ENCODE measurements around the gene NEURL3. TPM values are rescaled to one million over a fixed set of nuclear protein-coding genes. Genes with fewer than 3 reads are reported as not detected.

Gene NEURL3
- total RNA-seq, 4 donors from 2014 or later, result 0.40 TPM; not detected in 3

DNA sequence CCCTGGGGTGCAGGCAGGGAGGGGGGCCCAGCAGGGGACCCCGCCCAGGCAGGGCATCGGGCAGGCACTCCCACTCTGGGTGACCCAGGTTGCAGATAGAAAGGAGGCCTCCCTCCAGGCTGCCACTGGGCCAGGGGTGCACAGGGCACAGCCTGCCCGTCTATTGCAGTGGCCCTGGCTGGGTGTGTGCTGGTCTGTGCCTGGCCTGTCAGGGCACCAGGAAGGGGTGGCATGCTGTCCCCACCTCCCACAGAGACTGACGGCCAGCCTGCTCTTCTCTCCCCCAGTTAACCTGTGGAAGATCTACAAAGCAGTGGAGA lies 44.3 kb upstream of the NEURL3 start:
- TF ChIP-seq POLR2A (IDR thresholded peaks at IDR 0.05) (no peak), CTCF (IDR thresholded peaks at IDR 0.05) (no peak)
- peaks cover 8 to 11% of the 10 kb centered on the region in 2 donors for H3K36me3 ChIP-seq
- no peak overlapping the region for H3K4me3 ChIP-seq (replicated peaks in 1 of 3)
- no peak for DNase-seq
- intact Hi-C loops (cut with DNase I), result no loop called here
- H3K4me1 ChIP-seq, result no peaks in the 10 kb centered on the region
- no peaks in the 10 kb centered on the region for H3K27me3 ChIP-seq
- WGBS, 2 donors, result 89% methylated on average over 2 of the region's 4 CpGs; no CpG with 5 or more reads in 1 of the 2 donors
- H3K27ac ChIP-seq, result no peak overlapping the region
- H3K9me3 ChIP-seq, result no peaks in the 10 kb centered on the region

- intact Hi-C loops (cut with DNase I), result no loop called here
- DNase-seq, result no peak
- H3K27me3 ChIP-seq, result no peaks in the 10 kb centered on the region
- H3K36me3 ChIP-seq, result peaks cover 8 to 11% of the 10 kb centered on the region in 2 donors
- no peaks in the 10 kb centered on the region for H3K9me3 ChIP-seq
- WGBS, 2 donors, result 85 to 92% methylated on average over 9 to 17 of the region's 24 CpGs
- H3K4me3 ChIP-seq (replicated peaks in 1 of 3), result no peak overlapping the region
- H3K27ac ChIP-seq, result no peak overlapping the region
- H3K4me1 ChIP-seq, result no peaks in the 10 kb centered on the region
- TF ChIP-seq POLR2A (IDR thresholded peaks at IDR 0.05) (no peak), CTCF (IDR thresholded peaks at IDR 0.05) (no peak)
These were observed 43.7 kb upstream of the NEURL3 start for GRCh38 chr2:96548558-96549465.

GRCh38 chr2:96547731-96548171 lies 42.6 kb upstream of the NEURL3 start:
- 74 to 76% methylated on average over 6 of the region's 6 CpGs for WGBS, 2 donors
- Histone ChIP-seq H3K36me3 (peaks cover 8 to 11% of the 10 kb centered on the region in 2 donors), H3K27ac (no peak overlapping the region), H3K4me3 (replicated peaks in 1 of 3) (no peak overlapping the region), H3K27me3 (no peaks in the 10 kb centered on the region), H3K4me1 (no peaks in the 10 kb centered on the region), H3K9me3 (no peaks in the 10 kb centered on the region)
- intact Hi-C loops (cut with DNase I), result no loop called here
- TF ChIP-seq CTCF (IDR thresholded peaks at IDR 0.05), result no peak
- TF ChIP-seq POLR2A (IDR thresholded peaks at IDR 0.05), result no peak
- no peak for DNase-seq

DNA sequence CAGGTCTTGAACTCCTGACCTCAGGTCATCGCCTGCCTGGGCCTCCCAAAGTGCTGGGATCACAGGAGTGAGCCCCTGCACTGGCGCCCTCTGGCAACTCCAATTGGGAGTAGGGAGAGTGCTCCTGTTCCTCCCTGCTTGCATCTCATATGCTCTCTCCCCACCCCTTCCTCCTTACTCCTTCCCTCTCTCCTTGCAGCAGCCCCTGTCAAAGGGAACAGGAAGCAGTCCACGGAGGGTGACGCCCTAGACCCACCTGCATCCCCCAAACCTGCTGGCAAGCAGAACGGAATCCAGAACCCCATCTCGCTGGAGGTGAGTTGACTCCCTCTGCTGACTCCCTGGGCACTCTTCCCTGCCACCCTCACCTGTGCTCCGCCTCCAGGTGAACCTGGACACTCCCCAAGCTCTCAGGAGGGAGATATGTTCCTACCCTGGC lies 42.1 kb upstream of the NEURL3 start:
- WGBS, 2 donors, result 83 to 91% methylated on average over 7 of the region's 7 CpGs
- Histone ChIP-seq H3K36me3 (peaks cover 8 to 11% of the 10 kb centered on the region in 2 donors), H3K4me3 (replicated peaks in 1 of 3) (no peak overlapping the region), H3K9me3 (no peaks in the 10 kb centered on the region), H3K27me3 (no peaks in the 10 kb centered on the region), H3K4me1 (no peaks in the 10 kb centered on the region), H3K27ac (no peak overlapping the region)
- no peak for DNase-seq
- TF ChIP-seq POLR2A (IDR thresholded peaks at IDR 0.05), result no peak
- no peak for TF ChIP-seq CTCF (IDR thresholded peaks at IDR 0.05)
- intact Hi-C loops (cut with DNase I), result no loop called here

- 89 to 90% methylated on average over 8 of the region's 8 CpGs for WGBS, 2 donors
- Histone ChIP-seq H3K4me3 (replicated peaks in 1 of 3) (no peak overlapping the region), H3K9me3 (no peaks in the 10 kb centered on the region), H3K27ac (no peak overlapping the region), H3K4me1 (no peaks in the 10 kb centered on the region), H3K27me3 (no peaks in the 10 kb centered on the region), H3K36me3 (peaks cover 8 to 11% of the 10 kb centered on the region in 2 donors)
- intact Hi-C loops (cut with DNase I), result no loop called here
- TF ChIP-seq POLR2A (IDR thresholded peaks at IDR 0.05) (no peak), CTCF (IDR thresholded peaks at IDR 0.05) (no peak)
- no peak for DNase-seq
These were observed 41.6 kb upstream of the NEURL3 start for GRCh38 chr2:96546797-96547196.
